Dendritic cell treated with granulocyte-macrophage colony-stimulating factor and Interleukin-4, amounts not matched to agents 40 ng/mL and 50 ng/mL, for 4 days (primary cell): ENCODE measurements around the gene CCRL2.

Experiments used
- H3K27ac Mint-ChIP-seq: one replicate; pipeline ENCODE4 v1.8.0; 2022; ENCODE audit warnings: mild to moderate bottlenecking, mixed read lengths
- H3K27me3 Mint-ChIP-seq: one replicate; pipeline ENCODE4 v1.8.0; 2022; ENCODE audit warnings: mild to moderate bottlenecking, mixed read lengths
- H3K36me3 Mint-ChIP-seq: one replicate; pipeline ENCODE4 v1.8.0; 2022; ENCODE audit warnings: low read depth, mixed read lengths
- H3K4me1 Mint-ChIP-seq: one replicate; pipeline ENCODE4 v1.8.0; 2022; ENCODE audit warnings: low read depth, mixed read lengths
- H3K4me3 Mint-ChIP-seq: one replicate; pipeline ENCODE4 v1.8.0; 2022; ENCODE audit warnings: mild to moderate bottlenecking, moderate library complexity, mixed read lengths
- H3K9me3 Mint-ChIP-seq: one replicate; pipeline ENCODE4 v1.8.0; 2022; ENCODE audit warnings: mixed read lengths
- intact Hi-C: fragments of 100-400 bp; cut with micrococcal nuclease; formaldehyde crosslinking; loops from one replicate; pipeline ENCODE4 v1.15.0; 2022

CCRL2 gene

GRCh38 chr3:46406788-46407611 is at the start of gene CCRL2, which contains the start of gene CCR5AS:
CCRL2 (plus strand) TSS chr3:46407259; CDS start chr3:46408080, 821 bp downstream.
CCR5AS (minus strand) TSS chr3:46407066.
- peak within 1 kb of the TSS; percentile 84 for H3K4me3 Mint-ChIP-seq
- H3K27ac Mint-ChIP-seq, result peak within 1 kb of the TSS; percentile 95
- no peaks in the 10 kb centered on the region for H3K9me3 Mint-ChIP-seq
- H3K36me3 Mint-ChIP-seq, result peaks cover 6% of the 10 kb centered on the region
- H3K4me1 Mint-ChIP-seq, result peaks cover 74% of the 10 kb centered on the region
- H3K27me3 Mint-ChIP-seq, result no peaks in the 10 kb centered on the region
- intact Hi-C loops, result loop anchor here (2.0 kb wide), 1 partner anchor 318 kb away; no protein-coding TSS in a partner anchor

- no peaks in the 10 kb centered on the region for H3K9me3 Mint-ChIP-seq
- no peak overlapping the region for H3K4me3 Mint-ChIP-seq
- peaks cover 16% of the 10 kb centered on the region for H3K36me3 Mint-ChIP-seq
- intact Hi-C loops, result no loop called here
- H3K27ac Mint-ChIP-seq, result peak overlapping the region; percentile 88
- H3K27me3 Mint-ChIP-seq, result no peaks in the 10 kb centered on the region
- H3K4me1 Mint-ChIP-seq, result peaks cover 93% of the 10 kb centered on the region
These were observed 48.6 kb upstream of the CCRL2 start for GRCh38 chr3:46358466-46358865.

- Mint-ChIP-seq H3K9me3 (no peaks in the 10 kb centered on the region), H3K27ac (peak overlapping the region; percentile 88), H3K36me3 (peaks cover 30% of the 10 kb centered on the region), H3K4me3 (peak overlapping the region; percentile 55), H3K4me1 (peaks cover 88% of the 10 kb centered on the region), H3K27me3 (no peaks in the 10 kb centered on the region)
- intact Hi-C loops, result loop anchor here (5.0 kb wide), 2 partner anchors 48 to 63 kb away; no protein-coding TSS in a partner anchor
These were observed 47.1 kb upstream of the CCRL2 start for GRCh38 chr3:46359733-46360493.

GRCh38 chr3:46360907-46361306 is 46.2 kb upstream of the CCRL2 start:
- Mint-ChIP-seq H3K36me3 (peaks cover 32% of the 10 kb centered on the region), H3K4me1 (peaks cover 87% of the 10 kb centered on the region), H3K9me3 (no peaks in the 10 kb centered on the region), H3K4me3 (no peak overlapping the region), H3K27me3 (no peaks in the 10 kb centered on the region), H3K27ac (peak overlapping the region; percentile 88)
- intact Hi-C loops, result loop anchor here (5.0 kb wide), 2 partner anchors 49 to 64 kb away; no protein-coding TSS in a partner anchor

DNA sequence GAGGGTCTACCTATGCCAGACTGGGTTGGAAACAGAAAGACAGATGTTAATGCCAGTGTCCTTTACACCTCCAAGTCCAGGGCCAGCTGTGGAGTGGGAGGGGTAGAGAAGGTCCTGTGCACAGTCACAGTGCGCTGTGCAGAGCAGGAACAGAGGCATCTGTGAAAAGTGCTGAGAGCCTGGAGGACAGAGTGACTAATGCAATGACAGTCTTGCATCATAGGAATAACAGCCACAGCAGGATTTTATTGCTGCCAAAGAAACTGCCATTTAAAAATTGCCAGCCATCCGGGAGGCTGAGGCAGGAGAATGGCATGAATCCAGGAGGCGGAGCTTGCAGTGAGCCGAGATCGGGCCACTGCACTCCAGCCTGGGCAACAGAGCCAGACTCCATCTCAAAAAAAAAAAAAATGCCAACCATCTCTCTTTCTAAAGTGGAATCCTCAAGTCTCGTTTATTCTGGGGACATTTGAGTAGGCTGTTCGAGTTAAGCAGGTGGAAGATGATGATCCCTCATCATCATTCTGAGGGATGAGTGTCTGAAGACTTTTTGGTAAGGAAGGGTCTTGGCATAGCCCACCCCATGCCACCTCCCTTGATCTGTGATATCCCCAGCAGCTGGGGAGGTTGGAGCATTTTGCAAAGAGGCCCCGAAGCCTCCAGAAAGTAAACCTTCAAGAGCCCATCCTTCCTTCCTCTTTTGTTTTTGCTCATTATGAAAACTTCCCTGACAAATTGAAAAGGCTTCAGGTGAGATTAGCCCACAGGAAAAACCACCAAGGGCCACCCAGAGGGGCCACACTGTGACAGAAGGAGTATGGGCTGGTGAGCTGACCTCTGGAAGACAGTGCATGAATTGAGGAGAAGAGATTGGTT is 45.4 kb upstream of the CCRL2 start:
- peaks cover 37% of the 10 kb centered on the region for H3K36me3 Mint-ChIP-seq
- H3K4me3 Mint-ChIP-seq, result no peak overlapping the region
- no peaks in the 10 kb centered on the region for H3K9me3 Mint-ChIP-seq
- H3K4me1 Mint-ChIP-seq, result peaks cover 87% of the 10 kb centered on the region
- no peaks in the 10 kb centered on the region for H3K27me3 Mint-ChIP-seq
- peak overlapping the region; percentile 88 for H3K27ac Mint-ChIP-seq
- intact Hi-C loops, result loop anchor here (5.0 kb wide), 2 partner anchors 49 to 64 kb away; no protein-coding TSS in a partner anchor

- intact Hi-C loops, result no loop called here
- Mint-ChIP-seq H3K9me3 (no peaks in the 10 kb centered on the region), H3K27me3 (no peaks in the 10 kb centered on the region), H3K4me1 (peaks cover 79% of the 10 kb centered on the region), H3K4me3 (no peak overlapping the region), H3K27ac (peak overlapping the region; percentile 41), H3K36me3 (peaks cover 31% of the 10 kb centered on the region)
These were observed 42.0 kb upstream of the CCRL2 start for GRCh38 chr3:46365041-46365440.

DNA sequence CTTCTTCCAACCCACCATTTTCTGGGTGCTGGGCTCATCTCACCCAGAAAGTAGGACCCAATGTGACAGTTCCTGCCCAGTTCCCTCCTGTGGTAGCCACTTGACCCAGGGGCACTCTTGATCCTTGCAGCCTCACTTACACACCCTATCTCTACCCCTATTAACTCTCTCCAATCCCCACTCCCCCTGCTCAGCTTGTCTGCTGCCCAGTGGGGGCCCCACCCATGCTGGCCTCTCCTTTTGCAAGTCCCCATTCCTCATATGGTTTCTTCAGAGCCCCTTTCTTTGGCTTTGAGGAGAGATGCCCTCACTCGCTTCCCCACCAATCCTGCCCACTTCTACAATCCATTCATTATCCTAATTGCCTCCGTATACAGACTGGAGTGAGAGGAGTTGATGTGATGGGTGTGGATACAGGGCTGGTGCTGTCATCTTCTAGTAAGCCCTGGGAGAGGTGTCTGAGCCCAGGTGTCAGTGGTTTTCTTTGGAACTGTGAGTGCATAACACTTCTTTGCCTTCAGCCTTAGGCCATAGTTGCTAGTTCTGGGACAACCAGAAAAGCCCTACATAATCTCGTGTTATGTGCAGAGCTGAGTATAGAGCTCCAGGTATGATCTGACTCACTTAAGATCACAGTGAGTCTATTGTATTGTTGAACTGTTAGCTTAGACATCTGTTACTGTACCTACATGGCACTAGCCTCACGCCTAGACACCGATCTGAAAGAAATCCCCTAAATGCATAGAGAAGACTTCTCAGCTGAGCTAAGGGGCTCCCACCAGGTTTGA is 41.1 kb upstream of the CCRL2 start:
- Mint-ChIP-seq H3K9me3 (no peaks in the 10 kb centered on the region), H3K36me3 (peaks cover 31% of the 10 kb centered on the region), H3K27ac (peak overlapping the region; percentile 41), H3K27me3 (no peaks in the 10 kb centered on the region), H3K4me3 (no peak overlapping the region), H3K4me1 (peaks cover 71% of the 10 kb centered on the region)
- intact Hi-C loops, result no loop called here

- peak overlapping the region; percentile 85 for H3K27ac Mint-ChIP-seq
- intact Hi-C loops, result loop anchor here (2.0 kb wide), 2 partner anchors 91 to 159 kb away; partner anchors contain the start of gene CCR1
- no peaks in the 10 kb centered on the region for H3K9me3 Mint-ChIP-seq
- no peak overlapping the region for H3K4me3 Mint-ChIP-seq
- no peaks in the 10 kb centered on the region for H3K27me3 Mint-ChIP-seq
- H3K36me3 Mint-ChIP-seq, result peaks cover 36% of the 10 kb centered on the region
- H3K4me1 Mint-ChIP-seq, result peaks cover 63% of the 10 kb centered on the region
These were observed 39.2 kb upstream of the CCRL2 start for GRCh38 chr3:46367811-46368210.

DNA sequence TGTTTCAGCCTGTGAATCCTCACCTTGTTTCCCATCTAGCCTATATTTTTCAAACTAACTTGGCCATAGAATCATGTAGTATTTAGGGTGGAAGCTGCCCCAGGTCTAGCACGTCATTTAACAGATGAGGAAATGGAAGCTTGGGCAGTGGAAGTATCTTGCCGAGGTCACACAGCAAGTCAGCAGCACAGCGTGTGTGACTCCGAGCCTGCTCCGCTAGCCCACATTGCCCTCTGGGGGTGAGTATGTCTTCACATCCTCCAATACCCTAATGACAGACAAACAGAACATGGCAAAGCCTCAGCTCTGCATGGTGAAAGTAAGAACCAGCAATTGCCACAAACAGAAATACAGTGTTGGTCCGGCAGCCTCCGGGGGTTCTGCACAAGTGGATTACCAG is 38.5 kb upstream of the CCRL2 start:
- no peaks in the 10 kb centered on the region for H3K9me3 Mint-ChIP-seq
- intact Hi-C loops, result loop anchor here (2.0 kb wide), 2 partner anchors 92 to 160 kb away; partner anchors contain the start of gene CCR1
- H3K27me3 Mint-ChIP-seq, result no peaks in the 10 kb centered on the region
- H3K4me3 Mint-ChIP-seq, result peak overlapping the region; percentile 32
- H3K27ac Mint-ChIP-seq, result peak overlapping the region; percentile 85
- peaks cover 40% of the 10 kb centered on the region for H3K36me3 Mint-ChIP-seq
- H3K4me1 Mint-ChIP-seq, result peaks cover 69% of the 10 kb centered on the region

DNA sequence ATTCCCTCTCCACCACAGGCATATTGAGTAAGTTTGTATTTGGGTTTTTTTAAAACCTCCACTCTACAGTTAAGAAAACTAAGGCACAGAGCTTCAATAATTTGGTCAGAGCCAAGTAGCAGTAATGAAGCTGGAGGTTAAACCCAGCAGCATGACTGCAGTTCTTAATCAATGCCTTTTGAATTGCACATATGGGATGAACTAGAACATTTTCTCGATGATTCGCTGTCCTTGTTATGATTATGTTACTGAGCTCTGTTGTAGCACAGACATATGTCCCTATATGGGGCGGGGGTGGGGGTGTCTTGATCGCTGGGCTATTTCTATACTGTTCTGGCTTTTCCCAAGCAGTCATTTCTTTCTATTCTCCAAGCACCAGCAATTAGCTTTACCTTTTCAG is 37.9 kb upstream of the CCRL2 start:
- peak overlapping the region; percentile 85 for H3K27ac Mint-ChIP-seq
- intact Hi-C loops, result loop anchor here (2.0 kb wide), 2 partner anchors 92 to 160 kb away; partner anchors contain the start of gene CCR1
- H3K27me3 Mint-ChIP-seq, result no peaks in the 10 kb centered on the region
- H3K36me3 Mint-ChIP-seq, result peaks cover 40% of the 10 kb centered on the region
- H3K4me3 Mint-ChIP-seq, result peak overlapping the region; percentile 77
- H3K4me1 Mint-ChIP-seq, result peaks cover 71% of the 10 kb centered on the region
- no peaks in the 10 kb centered on the region for H3K9me3 Mint-ChIP-seq

GRCh38 chr3:46369675-46370132 is 37.4 kb upstream of the CCRL2 start:
- peak overlapping the region; percentile 77 for H3K4me3 Mint-ChIP-seq
- no peaks in the 10 kb centered on the region for H3K27me3 Mint-ChIP-seq
- no peaks in the 10 kb centered on the region for H3K9me3 Mint-ChIP-seq
- peaks cover 41% of the 10 kb centered on the region for H3K36me3 Mint-ChIP-seq
- intact Hi-C loops, result loop anchor here (2.0 kb wide), 3 partner anchors 93 to 281 kb away; partner anchors contain the start of gene CCR1
- peaks cover 74% of the 10 kb centered on the region for H3K4me1 Mint-ChIP-seq
- H3K27ac Mint-ChIP-seq, result peak overlapping the region; percentile 85

- Mint-ChIP-seq H3K4me1 (peaks cover 75% of the 10 kb centered on the region), H3K36me3 (peaks cover 49% of the 10 kb centered on the region), H3K4me3 (peak within 1 kb of the TSS; percentile 77), H3K27me3 (no peaks in the 10 kb centered on the region), H3K27ac (peak within 1 kb of the TSS; percentile 85), H3K9me3 (no peaks in the 10 kb centered on the region)
- intact Hi-C loops, result loop anchor here (2.0 kb wide), 1 partner anchor 282 kb away; no protein-coding TSS in a partner anchor
These were observed 36.1 kb upstream of the CCRL2 start, which contains the start of gene CCR5 for GRCh38 chr3:46370839-46371518. CCR5 (plus strand) TSS chr3:46370946; CDS start chr3:46372903, 1,957 bp downstream.
